Cerebellar cortex (tissue), 1 donor: Measurements from ENCODE around the gene NEO1.

Experiments used
- DNase-seq: peaks from one replicate; pipeline ENCODE4 v3.0.0-alpha.2; 2015; ENCODE audit warnings: low spot score

Gene NEO1

GRCh38 chr15:73075160-73075859, 23.0 kb downstream of the NEO1 start:
- no peak for DNase-seq

- DNase-seq = no peak
These were observed 26.0 kb downstream of the NEO1 start for GRCh38 chr15:73078291-73078690.

- DNase-seq = no peak
These were observed 26.5 kb downstream of the NEO1 start for GRCh38 chr15:73078722-73079121.

- DNase-seq = no peak
These were observed 27.3 kb downstream of the NEO1 start for GRCh38 chr15:73079565-73079964.

- DNase-seq = peak; percentile 78
These were observed 29.2 kb downstream of the NEO1 start for GRCh38 chr15:73081321-73081958.

GRCh38 chr15:73082812-73083211, 30.5 kb downstream of the NEO1 start:
- peak; percentile 22 for DNase-seq

GRCh38 chr15:73087098-73087497, 34.8 kb downstream of the NEO1 start:
- DNase-seq = no peak

GRCh38 chr15:73105064-73105463, 52.8 kb downstream of the NEO1 start:
- no peak for DNase-seq

- DNase-seq = no peak
These were observed 56.4 kb downstream of the NEO1 start for GRCh38 chr15:73108676-73109075.

- DNase-seq = no peak
These were observed 57.5 kb downstream of the NEO1 start for GRCh38 chr15:73109765-73110164.

- DNase-seq = no peak
These were observed 57.9 kb downstream of the NEO1 start for GRCh38 chr15:73110201-73110600.

- no peak for DNase-seq
These were observed 61.8 kb downstream of the NEO1 start for GRCh38 chr15:73114064-73114463.

- DNase-seq = no peak
These were observed 63.9 kb downstream of the NEO1 start for GRCh38 chr15:73116164-73116563.

- DNase-seq = no peak
These were observed 65.8 kb downstream of the NEO1 start for GRCh38 chr15:73118055-73118454.

GRCh38 chr15:73119478-73119877, 67.2 kb downstream of the NEO1 start:
- DNase-seq = no peak

- no peak for DNase-seq
These were observed 68.0 kb downstream of the NEO1 start for GRCh38 chr15:73120269-73120668.

GRCh38 chr15:73125219-73125618, 73.0 kb downstream of the NEO1 start:
- no peak for DNase-seq

GRCh38 chr15:73127302-73127936, 75.2 kb downstream of the NEO1 start:
- peak; percentile 32 for DNase-seq

- DNase-seq = no peak
These were observed 78.6 kb downstream of the NEO1 start for GRCh38 chr15:73130830-73131229.

- no peak for DNase-seq
These were observed 81.9 kb downstream of the NEO1 start for GRCh38 chr15:73134196-73134595.

- no peak for DNase-seq
These were observed 86.9 kb downstream of the NEO1 start for GRCh38 chr15:73139041-73139743.

GRCh38 chr15:73139744-73140553, 87.7 kb downstream of the NEO1 start:
- no peak for DNase-seq
